Activated gamma-delta T cell treated with Interleukin-2 at 50 U/mL for 16 hours (primary cell): ENCODE results near the gene HOGA1.

Experiments used
- DNase-seq: peaks from one replicate; pipeline ENCODE4 v3.0.0-alpha.2; 2020

HOGA1 gene

DNA sequence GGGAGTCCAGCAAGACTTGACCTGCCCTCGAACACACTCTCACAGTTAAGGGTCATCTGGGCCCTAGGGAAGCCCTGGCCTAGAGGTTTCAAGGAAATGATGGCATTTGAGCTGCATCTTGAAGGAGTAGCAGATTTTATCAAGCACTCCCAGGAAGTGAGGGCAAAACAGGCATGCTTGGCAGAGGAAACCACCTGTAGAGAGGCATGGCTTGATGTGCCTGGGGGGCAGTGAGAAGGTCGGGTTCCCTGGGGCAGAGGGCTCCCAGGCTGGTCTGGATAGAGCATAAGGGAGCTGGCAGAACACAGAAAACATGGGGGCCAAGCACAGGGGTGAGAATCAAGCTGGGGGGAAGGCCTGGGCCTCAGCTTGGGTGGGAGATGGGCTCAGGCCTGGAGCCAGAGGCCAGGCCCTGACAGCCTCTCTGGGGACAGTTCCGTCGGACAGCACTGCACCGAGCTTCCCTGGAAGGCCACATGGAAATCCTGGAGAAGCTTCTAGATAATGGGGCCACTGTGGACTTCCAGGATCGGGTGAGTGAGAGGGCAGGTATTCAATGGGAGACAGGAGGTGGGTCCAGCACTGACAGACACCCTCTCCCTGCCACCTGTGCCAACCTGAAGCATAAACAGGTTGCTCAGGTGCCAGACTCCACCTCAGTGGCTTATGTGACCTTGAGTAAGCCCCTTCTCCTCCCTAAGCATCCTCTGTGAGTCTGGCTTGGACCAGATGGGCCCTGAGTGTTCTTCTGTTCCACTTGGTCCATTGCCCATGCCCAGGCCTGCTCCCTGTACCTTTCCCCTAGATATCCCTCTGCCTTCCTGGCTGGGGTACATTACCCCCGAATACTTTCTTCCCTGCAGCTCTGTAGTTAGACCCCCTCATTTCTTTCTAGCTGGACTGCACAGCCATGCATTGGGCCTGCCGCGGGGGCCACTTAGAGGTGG lies 3.5 kb upstream of the HOGA1 start:
- DNase-seq, result no peak

DNA sequence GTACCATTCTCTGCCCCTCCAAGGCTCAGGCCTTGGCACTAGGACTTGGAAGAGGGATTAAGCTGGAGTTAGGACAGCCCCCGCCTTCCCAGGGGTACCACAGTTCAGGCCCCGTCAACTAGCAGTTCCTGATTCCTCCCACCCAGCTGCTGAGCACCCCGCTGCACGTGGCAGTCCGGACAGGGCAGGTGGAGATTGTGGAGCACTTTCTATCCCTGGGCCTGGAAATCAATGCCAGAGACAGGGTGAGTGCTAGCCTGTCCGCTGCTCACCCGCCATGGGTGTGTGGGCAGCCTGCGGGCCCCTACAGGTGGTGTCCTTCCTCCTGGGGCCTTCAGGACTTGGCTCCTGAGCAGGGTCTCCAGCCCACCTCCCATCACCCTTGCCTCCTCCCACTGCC lies 2.0 kb upstream of the HOGA1 start:
- DNase-seq, result no peak

DNA sequence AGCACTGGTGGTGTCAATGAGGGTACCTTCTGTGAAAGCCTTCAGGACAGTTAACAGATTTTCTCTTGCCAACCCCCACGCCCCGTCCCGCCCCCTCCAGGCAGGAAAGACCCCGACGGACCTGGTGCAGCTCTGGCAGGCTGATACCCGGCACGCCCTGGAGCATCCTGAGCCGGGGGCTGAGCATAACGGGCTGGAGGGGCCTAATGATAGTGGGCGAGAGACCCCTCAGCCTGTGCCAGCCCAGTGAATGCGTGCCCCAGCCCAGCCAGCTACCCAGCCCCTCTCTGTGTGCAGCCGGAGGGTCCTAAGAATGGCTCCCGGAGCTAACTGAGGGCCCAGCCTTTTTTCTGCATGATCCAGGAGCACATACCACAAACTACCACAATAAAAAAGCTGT lies 713 bp upstream of the HOGA1 start:
- DNase-seq, result no peak

DNA sequence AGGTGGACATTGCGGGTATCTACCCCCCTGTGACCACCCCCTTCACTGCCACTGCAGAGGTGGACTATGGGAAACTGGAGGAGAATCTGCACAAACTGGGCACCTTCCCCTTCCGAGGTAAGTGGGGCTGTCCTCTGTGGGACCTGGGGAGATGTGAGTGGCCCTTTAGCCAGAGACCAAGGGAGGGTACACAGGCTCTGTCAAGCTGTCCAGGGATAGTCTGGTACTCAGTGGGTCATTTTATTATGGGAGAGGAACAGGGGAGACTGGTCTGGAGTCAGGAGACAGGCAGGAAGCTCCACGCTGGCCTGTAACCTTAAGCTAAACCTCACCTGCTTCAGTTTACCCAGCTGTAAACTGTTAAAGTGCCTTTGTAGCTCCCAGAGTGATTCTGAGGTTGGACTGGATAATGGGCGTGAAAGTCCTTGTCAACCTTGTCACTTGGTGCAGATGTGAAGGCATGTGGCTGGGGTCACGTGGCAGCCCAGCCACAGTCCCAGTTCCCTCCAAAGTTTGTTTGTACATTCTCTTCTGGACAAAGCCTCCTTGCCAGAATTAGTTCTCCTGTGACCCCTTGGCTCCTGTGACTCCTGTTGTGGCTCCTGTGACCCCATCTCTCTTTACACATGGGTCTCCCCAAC lies 729 bp downstream of the HOGA1 start:
- no peak for DNase-seq

DNA sequence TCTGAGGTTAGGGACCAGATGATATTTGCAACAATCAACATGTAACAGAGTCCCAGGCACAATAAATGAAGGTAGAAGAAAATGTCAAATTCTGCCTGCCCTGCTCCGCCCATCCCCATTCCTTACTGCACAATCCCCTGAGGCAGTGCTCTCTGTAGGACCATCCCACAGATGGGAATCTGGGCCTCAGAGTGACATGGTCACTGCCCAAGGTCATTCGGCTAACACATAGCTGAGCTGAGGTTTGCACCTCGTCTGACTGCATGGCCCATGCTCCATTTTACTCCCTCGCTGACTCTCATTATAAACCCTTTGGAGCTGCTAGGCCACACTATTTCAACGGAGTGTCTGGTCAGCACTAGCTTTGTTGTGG lies 1.2 kb downstream of the HOGA1 start:
- DNase-seq, result no peak

DNA sequence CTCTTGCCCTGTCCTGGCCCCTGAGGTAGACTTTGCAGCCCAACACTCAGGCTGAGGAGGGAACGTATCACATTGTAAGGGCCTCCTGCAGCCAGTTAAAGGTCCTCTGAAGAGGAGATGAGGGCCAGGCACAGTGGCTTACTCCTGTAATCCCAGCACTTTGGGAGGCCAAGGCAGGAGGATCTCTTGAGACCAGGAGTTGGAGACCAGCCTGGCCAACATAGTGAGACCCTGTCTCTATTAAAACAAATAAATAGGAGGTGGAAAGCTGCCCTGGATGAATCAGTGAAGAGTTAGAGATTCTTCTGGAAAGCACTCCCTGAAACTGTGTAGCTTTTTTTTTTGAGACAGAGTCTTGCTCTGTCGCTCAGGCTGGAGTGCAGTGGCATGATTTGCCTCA lies 3.0 kb downstream of the HOGA1 start:
- DNase-seq, result no peak

DNA sequence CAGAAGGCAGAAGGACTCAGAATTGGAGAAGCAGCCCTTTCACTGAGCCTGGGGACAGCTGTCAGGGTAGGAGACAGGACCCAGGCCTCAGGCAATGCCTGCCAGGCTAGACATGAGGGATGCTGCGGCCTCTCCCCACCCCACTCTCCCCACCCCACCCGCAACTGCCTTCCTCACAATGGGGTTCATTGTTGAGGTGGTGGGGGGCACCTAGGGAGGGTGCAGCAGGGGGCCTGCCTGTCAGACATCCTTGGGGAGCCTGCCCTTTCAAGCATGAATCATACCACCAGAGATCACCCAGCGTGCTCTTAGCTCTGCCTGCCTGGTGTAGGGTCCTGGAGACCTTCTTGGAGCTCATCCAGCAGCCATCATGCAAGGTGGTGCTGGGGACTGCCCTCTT lies 5.3 kb downstream of the HOGA1 start, which contains the start of gene C10orf62:
TSS of gene C10orf62 (plus strand) at position 243 of the 400 bp plus-strand sequence. CDS start 177 bp downstream, outside the sequence.
- DNase-seq, result no peak

DNA sequence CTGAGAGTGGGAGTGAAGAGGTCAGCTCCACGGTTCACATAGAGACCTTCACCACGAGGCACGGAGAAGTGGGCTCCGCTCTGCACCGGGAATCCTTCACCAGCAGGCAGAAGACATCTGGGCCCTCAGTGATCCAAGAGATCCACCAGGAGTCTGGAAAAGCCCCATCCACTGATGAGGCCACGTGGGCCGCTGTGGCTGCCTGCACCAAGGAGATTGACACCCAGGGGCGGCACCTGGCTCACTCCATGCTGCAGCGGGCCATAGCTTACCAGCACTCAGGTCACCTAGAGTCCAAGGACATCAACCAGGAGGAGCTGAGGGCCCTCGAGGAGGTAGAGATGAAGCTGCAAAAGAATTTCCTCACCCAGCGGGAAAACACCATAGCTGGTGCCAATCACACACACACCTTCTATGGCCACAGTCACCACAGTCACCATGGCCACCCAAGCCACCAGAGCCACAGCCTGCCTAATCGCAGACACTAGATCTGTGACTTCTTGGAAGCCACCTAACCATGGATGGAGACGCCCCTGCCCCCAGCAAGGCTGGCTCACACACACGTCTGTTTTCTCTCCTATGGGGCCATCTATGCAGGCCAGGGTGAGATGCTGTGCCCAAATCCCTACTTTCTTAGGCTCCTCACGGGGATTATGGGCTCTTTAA lies 6.0 kb downstream of the HOGA1 start:
- no peak for DNase-seq

DNA sequence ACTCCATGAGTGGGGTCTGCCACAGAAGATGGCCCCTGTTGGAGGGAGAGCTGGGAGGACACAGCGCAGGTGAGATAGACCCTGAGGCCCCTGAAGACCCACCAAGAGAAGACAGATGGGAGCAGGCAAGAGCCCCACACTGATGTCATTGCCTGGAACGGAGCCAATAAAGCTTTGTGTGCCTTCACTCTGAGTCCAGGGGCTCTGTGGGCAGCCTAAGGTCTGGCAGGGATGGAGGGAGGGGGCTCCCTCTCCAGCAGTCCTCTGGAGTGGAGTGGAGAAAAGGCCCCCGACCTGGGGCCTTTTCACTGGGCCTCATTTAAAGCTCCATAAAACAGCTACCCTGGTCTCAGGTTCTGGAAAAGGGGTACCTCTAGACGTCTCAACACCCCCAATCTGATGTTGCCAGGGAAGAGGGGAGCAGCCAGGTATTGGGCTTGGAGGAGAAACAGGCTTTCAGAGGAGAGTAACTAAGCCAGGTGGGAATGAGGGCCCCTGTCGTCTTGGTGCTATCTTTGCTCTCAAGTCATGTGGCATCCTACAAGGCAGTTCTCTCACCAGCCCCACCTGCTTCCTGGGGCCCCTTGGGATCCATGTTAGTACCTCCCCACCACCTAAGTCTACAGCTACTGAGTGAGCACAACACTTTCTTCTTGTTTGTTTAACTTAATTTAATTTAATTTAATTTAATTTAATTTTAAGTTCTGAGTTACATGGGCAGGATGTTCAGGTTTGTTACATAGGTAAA lies 6.7 kb downstream of the HOGA1 start:
- DNase-seq, result no peak

DNA sequence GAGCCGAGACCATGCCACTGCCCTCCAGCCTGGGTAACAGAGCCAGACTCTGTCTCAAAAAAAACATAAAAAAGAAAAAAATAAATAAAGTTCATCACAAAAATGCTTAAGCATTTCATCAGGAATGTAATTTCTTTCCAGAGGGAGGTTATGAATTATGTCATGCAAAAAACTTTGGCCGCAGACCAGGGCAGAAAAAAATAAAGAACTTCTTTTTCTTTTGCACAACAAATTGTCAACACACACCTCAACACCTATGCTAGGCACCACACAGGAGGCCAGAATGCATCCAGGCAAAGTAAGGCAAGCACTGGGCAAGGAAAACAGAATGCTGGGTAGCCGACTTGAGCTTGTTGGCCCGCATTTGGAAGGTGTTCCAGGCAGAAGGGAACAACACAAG lies 9.2 kb downstream of the HOGA1 start:
- DNase-seq, result no peak

DNA sequence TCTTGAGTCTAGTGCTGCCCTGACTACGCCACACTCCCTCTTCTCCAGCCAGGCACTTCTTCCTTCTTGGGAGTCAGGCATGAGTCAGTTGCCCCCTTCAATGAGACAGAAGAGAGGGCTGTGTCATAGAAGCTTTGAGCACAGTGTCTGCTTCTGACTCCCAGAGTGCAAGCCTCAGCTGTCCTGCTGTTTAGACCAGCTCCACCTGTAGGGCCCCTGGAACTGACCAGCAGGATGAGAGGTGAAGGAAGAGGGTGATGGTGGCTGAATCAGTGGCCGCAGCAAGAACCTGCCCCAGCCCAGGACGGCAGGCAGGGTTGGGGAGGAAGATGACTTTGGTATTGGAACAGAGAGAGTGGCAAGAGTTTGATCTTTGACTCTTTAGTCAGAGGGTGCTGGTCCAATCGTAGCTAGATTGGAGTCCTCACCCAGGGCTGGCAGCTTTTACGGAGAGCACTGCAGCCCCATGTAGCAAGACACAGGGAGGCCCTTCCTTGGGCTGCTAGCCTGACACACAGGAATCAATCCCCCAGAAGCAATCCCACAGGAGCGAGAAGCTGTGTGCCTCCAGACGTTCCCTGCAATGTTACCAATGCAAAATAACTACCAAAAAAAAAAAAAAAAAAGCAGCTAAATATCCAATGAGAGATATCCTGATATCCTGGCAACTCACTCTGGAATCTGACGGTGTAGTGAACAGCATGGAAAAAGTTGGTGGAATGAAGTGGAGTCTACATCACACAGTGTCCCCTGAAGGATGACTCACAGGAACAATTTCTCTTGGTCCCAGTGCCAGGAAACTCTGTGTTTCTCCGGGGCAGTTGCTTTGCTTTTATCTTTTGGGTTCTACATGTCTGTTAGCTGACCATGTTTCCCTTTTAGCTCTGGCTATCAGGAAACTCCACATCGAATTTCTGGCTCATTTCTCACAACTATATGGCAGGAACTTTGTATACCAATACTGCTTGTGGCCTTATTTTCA lies 12.2 kb downstream of the HOGA1 start:
- no peak for DNase-seq

DNA sequence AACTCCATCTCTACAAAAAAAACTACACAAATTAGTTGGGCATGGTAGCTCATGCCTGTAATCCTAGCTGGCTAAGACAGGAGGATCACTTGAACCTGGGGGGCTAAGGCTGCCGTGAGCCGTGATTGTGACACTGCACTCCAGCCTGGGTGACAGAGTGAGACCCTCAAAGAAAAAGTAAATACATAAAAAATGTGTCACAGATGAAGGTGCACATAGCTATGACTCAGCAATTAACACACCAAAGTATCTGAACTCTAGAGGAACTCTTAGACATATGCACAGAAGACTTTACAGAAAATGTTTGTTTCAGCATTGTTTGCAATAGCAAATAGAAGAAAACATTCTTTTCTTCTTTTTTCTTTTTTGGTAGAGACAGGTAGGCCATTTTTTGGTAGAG lies 13.6 kb downstream of the HOGA1 start:
- no peak for DNase-seq

DNA sequence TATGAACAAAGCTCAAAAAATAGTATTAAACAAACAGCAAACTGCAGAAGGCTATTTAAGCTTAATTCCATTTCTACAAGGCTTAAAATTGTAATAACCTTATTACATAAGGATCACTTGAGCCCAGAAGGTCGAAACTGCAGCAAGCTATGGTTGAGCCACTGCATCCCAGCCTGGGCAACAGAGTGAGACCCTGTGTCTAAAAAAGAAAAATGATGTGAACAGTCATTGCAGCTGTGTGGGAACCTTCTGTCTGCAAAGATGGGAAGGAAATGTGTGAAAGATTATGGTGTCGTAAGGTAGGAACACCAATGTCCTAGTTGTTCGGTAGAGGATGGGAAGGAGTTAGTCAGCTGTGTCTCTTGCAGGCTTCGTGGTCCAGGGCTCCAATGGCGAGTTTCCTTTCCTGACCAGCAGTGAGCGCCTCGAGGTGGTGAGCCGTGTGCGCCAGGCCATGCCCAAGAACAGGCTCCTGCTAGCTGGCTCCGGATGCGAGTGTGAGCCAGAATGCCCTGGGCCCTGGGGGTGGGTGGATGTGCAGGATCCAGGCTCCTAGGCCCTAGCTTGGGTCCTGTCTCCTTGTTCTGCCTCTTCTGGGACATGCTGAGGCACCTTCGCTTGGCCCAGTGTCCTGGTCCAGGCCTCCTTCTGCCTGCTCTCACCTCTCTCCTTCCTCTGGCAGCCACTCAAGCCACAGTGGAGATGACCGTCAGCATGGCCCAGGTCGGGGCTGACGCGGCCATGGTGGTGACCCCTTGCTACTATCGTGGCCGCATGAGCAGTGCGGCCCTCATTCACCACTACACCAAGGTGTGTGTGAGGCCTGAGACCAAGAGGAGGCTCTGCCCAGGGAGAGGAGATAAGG lies 14.4 kb downstream of the HOGA1 start:
- DNase-seq, result no peak

DNA sequence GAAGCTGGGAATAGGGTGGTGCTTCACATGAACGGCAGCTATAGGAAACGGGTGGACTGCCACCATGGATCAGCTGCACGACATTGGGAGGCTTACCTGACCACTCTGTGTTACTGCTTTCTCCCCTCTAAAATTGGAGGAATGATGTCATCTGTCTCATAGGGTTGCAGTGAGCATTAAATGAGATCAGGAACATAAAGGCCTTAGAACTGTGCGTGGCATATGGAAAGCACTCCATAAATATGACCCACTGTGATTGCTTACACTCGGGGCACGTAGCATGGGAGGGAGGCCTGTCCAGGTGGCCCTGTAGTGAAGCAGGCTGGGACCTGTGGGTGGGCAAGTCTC lies 15.1 kb downstream of the HOGA1 start:
- DNase-seq, result no peak

DNA sequence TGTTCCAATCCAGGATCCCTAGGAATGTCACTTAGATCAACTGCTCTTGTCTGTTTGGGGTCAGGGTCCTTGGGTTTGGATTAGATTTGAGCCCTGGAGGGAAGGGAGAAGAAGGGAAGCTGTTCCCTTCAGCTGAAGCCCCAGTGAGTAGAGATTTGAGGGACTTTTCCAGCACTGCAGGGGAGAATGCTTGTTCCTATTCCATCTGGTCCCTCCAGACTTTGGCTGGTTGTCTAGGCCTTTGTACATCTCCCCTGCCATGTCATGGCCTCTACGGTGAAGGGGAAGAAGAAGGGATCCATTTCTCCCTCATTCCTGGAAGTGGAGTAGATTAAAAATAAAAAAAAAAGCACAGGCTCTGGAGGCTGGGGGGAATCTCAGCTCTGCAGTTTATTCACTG lies 16.4 kb downstream of the HOGA1 start:
- no peak for DNase-seq

DNA sequence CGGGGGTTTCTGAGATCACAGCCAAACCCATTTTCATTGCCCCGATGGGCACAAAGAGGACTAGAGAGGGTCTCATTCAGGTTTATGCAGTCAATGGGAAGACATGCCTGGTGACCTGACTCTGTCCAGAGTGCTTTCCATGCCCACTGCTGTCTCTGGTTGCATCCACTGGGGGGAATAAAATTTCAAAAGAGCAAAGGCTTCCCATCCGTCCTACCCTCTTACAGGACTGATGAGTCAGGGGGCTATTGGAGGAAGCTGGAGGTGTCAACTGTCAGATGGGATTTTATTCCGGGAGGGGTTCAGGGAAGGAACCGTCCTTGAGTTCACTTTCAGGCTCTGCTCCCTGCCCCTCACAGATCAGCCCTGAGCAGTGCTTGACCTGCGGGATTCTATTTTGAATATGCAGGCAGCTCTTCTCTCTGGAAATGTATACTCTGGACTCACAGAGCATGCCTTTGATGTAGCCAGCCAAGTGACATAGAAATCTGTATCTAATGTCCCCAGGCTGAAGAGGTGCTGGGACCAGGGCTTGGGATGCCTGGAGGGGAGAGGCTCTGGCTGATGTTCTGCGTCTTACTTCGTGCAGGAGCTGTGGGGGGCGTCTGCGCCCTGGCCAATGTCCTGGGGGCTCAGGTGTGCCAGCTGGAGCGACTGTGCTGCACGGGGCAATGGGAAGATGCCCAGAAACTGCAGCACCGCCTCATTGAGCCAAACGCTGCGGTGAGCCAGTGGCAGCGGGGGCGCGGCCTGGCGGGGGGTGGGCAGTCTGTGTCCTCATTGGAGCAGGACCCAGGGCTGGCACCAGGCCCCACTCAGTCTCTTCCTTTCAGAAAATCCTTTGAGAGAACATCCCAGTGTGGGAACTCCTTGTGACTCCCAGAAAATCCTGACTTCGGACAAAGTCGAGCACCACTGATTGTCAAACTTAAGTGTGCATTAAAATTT lies 17.4 kb downstream of the HOGA1 start:
- DNase-seq, result no peak

DNA sequence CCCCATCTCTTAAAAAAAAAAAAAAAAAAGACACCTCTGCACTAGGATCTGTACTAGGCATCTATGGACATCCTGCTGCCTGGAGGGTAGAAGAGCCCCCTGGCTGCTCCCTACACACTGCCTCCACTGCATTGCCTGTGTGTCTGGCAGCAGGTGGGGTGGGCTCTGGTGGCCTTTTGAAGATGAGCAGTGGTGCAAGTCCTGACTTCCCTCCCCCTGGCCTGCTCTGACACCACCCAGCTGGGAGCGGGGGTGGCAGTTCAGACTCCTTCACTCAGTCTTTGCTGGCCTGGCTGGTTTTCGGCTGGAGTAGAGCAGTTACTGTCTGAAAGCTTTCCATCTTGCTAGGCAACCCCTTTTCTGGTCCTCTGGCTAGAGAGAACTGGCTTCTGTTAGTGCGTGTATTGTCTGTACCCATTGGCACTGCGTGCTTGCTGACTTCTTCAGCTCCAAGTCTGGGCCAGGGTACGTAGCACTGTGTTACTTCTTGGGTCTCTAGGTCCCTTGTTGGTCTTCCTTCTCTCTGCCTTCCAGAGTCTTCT lies 23.0 kb downstream of the HOGA1 start:
- no peak for DNase-seq

DNA sequence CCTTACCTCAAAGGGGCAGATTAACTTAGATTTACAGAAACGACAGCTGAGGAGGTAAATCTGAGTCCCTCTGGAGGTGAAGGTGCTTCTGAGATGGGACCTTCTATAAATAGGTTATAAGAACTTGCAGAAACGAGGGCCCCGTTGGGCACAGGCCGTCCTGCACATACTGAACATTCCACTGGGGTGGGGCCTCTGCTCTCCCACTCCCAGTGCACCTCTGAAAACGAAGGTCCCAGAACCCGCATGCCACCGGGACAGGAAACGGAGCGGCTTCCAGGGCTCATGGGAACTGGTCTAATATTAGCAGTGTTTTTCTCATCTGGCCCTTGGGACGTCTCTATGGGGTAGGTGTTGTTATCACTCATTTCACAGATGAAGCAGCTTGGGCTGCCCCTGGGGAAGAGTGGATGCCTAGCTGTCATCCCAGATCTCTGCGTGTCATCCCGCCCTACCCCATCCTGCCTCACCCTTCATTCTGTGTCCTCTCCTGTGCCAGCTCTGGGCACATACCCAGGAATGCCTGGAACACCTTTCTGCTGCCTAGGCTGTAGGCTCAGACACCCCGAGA lies 24.9 kb downstream of the HOGA1 start:
- no peak for DNase-seq

DNA sequence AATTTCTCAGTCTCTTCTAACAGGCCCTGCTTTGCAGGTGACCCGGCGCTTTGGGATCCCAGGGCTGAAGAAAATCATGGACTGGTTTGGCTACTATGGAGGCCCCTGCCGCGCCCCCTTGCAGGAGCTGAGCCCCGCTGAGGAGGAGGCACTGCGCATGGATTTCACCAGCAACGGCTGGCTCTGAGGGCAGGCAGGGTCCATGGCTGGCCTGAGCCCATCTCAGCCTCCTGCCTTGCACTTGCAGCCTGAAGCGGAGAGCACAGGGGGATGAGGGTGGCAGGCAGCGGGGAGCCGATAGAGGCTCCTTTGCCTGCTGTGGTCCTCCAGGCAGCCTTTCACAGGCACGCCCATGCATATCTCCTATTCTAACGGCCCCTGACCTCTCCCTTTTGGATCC lies 27.3 kb downstream of the HOGA1 start:
- DNase-seq, result no peak
